HG02981 (cell line): ENCODE measurements around the gene STK39.

ENCODE experiments used
- ATAC-seq: cut with Tn5 transposase; IDR thresholded peaks from one replicate; pipeline ENCODE4 v1.9.1; 2021; ENCODE audit warnings: mild to moderate bottlenecking, moderate library complexity; ENCODE audit not compliant: unreplicated experiment

Gene STK39

DNA sequence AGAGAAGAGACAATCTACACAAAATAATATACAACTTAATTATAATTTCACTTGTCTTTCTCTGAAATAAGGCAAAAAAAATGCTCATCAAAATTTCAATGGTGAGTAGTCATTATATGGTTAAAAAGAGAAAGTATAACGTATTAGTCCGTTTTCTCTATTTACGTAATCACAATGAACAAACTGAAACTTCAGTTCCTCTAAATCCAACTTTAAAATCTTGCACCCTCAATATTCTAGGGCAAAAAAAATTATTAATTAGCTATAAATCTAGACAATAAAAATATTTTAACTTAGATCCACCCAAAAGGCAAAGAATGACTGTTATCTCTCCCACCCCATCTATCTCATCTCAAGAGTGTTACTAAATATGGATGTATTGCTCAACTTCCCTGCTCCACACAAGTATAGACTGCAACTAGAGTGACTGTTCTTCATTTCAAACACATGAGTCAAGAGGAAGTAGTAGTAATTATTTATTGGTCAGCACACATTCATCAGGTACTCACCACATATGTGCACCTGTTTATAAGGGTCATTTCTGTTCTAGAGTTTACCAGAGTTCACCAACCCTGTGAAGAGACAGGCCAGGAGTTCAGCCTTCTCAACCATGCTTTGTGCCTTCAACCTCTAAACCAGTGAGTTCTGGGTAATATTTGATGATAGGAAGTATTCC, 36.4 kb downstream of the STK39 start:
- no peak for ATAC-seq

DNA sequence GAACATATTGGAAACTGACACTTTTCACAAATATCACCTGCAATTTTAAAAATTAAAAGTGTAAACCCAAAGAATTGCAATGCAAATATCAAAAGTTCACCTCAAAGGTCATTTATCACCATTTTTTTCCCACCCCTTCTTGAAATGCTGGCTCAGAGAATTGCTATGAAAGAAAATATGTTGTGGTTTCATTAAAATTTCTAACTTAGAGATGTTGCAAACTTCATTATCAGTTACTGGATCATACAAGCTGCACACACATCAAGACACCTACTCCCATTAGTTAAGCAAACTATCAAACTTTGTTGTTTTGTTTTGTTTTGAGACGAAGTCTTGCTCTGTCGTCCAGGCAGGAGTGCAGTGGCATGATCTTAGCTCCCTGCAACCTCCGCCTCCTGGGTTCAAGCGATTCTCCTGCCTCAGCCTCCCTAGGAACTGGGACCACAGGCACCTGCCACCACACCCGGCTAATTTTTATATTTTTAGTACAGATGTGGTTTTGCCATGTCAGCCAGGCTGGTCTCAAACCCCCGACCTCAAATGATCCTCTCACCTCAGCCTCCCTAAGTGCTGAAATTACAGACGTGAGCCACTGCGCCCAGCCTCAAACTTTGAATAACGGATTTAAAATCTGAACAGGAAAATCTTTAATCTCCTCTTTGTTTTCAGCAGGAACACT, 37.0 kb downstream of the STK39 start:
- no peak for ATAC-seq

DNA sequence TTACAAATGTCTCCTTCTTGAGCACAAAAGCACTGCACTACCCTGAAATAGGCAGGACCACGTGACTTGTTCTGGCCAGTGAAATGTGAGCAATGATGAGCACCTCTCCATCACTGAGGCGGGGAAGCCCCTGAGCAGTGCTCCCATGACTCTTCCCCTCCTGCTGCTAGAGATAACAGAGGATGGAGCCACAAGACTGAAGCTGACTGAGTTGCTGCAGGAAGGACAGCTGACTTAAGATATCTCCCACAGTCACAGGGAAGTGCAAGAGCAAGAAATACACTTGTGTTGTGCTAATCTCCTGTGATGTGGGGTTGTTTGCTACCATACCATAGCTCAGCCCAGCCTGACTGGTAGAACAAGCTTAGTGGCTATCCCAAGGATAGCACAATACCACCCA, 38.7 kb downstream of the STK39 start:
- no peak for ATAC-seq

DNA sequence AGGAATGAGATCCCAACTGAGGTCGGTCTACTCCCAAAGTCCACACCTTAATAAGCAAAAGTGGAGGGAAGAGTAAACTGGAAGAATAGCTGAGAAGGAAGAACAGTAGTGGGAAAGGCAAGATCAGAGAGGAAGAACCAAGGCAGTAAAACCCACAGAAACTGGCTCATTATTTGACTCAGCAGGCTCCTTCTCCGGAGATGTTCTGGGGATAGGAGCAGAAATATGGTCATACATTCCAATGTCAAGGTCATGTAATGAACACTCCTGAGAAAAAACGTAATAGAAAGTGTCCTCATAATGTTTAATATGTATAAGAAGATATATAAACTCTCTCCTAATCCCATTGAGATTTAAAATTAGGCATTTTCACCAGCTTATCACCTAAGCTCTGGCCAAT, 39.5 kb downstream of the STK39 start:
- no peak for ATAC-seq

DNA sequence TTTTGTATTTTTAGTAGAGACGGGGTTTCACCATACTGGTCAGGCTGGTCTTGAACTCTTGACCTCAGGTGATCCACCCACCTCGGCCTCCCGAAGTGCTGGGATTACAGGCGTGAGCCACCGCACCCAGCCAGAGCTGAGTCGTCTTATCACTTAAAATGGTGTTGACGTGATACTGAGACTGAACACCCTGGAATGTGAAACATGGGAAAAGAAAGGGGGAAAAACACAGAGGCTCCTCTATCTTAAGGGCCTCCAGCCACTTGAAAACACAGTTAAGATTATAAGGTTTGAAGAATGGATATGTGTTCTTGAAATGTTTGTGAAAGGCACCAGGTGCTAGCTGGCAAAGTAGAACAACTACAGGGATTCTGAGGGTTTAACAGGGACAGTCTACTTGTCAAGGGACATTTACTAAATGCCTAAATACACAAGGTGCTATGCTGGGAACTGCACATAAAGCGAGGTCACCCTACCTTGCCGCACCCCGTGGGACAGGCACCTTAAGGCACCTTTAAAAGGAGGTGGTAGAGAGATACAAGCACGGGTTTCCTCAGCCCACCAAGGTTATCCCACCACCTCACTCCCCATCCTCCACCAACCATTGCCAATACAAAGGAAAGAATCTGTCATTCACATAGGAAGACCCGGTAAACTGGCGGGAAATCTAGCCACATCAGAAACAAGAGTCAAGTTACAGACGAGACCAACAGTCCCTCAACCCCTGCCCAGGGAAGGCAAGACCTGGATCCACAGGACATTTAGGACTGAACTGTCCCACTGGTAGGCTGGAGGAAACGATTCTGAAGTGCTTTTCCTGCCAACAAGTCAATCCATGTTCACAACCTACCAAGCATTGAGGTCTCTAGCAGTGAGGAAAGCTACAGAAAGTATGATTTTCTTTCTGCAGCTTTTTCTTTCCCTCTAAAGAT, 43.4 kb downstream of the STK39 start:
- no peak for ATAC-seq

DNA sequence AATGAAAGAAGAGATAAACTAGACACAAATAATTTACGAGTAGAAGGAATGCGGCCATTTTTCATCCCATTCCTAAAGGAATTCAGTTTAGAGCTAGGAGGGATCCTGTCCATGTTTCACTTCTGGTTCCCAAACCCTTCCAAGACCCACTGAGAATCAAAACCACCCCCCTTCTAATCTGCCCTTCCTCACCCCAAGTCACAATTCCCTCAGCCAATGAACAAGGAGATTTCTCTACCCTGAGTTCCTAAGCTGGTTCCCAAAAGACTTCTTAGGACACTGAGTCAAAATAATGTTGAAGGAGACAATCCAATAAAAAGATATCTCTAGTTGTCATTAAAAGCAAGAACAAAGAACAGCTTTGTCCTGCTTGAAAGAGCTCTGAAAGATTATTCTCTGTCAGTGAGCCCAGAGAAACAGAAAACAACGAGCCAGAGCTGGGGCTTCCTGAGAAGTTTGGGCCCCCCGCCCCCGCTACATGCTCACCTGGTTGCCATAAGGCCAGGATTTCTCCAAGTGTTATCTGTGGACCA, 45.7 kb downstream of the STK39 start:
- no peak for ATAC-seq

DNA sequence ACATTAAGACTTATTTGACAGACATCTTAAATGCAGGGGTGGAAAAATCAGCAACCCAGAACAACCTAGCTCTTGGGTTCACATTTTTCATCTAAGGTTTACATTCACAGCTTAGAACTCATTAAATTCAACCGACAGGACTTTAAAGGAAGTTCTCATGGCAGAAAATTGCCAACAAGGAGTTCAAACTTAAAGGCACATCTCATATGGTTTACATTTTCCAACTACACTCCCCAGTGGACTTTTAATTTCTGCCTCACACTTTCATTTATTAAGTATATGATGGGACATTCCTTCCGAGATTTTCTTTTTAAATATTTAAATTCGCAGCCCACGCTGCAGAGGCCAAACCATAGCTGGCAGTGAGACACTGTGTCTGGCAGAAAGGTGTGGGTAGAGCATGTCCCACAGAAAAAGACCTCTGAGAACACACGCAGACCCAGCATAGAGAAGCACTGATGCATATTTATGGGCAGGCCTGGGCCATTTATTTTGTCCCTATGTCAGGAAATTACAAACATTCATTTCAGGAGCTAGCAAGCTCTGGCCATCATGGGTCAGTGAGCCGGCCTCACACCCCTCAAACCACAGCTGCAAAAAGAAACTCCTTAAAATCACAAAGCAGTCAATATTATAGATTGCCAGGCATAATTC, 46.3 kb downstream of the STK39 start:
- ATAC-seq, result no peak

DNA sequence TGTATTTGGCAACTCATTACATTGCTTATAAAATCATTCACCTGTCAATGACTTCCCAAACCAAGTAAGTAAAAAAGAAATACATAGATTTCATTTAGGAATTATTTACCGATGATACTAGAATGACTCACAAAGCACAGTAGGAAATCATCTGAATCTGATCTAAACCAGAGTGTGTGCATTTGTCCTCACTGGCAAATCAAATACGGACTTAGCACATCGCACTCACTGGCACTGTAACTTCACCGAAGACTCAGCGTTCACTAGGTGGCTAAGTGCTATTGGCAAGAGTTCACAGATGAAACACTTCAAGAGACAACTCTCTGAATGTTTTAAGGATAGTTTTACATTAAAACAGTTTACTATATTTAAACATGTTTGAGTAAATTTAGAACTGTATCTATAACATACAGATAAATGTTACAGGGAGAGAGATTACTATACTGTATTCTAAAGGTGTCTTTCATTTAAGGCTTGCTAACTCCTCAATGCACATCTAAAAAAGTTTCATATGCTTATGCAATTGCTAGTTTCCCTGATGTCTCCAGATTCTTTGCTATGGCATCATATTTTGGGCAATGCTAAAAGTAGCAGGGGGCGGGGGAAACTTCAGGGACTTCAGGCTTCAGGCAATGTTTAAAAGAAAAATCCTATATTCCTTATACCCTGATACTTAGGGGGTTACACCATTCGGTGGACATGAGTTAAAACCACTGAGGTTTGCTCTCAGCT, 48.8 kb downstream of the STK39 start:
- no peak for ATAC-seq

DNA sequence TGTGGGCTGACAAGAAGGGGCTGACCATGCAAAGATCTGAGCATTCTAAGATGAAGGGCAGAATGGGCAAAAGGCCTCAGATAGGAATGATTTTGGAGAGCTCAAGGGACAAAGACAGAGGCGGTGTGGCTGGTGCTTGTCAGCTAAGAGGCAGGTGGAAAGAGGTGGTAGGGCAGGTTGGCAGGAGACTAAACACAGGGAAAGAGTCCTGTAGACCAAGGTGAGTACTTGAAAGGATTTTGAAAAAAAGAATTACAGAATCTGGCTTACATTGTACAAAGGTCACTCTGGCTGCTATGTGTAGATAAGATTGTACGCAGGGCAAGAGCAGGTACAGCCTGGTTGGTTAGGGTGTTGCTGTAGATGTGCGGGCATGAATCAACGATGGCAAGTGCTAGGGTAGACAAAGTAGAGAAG, 50.6 kb downstream of the STK39 start:
- ATAC-seq, result no peak

DNA sequence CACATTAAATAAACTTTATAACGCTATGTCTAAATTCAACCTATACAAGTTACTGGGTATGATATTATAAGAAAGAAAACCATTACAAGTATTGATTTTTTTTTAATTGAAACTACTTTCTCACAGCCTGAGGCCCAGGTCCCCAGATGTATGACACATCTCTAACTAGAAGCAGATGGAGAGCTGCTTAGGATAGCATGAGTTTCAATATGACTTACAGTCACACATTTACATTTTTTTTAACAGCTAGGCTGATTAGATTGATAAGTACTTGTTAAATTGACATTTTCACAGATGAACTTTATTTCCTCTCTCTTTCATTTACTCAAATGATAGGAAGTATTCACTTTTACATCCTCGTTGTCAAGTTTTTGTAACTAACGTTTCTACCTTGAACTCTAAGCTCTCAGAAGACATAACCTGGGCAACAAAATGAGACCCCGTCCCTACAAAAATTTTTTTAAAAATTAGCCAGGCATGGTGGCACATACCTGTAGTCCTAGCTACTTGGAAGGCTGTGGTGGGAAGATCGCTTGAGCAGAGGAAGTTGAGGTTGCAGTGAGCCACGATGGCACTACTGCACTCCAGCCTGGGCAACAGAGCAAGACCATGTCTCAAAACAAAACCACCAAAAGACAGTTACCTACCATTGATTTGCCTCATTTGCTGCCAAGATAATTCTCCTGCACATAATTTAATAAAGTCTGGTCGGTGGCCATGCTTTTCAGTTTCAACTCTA, 52.4 kb downstream of the STK39 start:
- peak; percentile 93 for ATAC-seq

DNA sequence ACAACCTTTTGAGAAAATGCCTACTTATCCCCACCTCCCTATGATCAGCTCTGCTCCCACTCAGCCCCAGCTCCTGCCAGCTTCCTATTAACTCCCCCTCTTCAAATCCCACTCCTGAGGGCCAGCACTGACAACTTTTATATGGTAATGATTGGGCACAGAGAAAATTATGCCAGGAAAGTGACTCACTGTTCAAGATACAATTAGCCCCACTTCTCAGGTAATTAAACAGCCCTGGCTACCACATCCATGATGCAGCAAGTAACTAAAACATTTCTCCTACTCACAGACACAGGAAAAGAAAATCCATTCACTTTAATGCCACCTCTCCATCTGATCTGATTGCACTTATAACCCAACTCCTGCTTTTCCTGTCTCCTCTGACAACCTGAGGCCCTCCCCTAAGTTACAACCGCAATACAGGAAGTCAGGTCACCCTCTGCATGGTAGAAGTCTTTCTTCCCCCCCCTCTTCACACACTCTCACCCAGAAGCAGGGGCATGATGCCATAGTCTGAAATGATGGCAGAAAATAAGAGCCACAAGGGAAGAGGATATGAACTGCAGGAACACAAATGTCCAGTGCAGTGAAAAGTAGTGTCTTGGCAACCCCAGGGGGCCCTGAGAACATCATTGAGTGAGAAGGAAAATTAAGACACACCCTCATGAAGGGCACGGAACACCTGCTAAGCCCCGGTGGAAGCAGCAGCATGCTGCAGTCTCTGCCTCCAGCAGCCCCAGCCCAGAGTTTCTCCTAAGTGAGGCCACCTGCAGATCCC, 54.4 kb downstream of the STK39 start:
- no peak for ATAC-seq

DNA sequence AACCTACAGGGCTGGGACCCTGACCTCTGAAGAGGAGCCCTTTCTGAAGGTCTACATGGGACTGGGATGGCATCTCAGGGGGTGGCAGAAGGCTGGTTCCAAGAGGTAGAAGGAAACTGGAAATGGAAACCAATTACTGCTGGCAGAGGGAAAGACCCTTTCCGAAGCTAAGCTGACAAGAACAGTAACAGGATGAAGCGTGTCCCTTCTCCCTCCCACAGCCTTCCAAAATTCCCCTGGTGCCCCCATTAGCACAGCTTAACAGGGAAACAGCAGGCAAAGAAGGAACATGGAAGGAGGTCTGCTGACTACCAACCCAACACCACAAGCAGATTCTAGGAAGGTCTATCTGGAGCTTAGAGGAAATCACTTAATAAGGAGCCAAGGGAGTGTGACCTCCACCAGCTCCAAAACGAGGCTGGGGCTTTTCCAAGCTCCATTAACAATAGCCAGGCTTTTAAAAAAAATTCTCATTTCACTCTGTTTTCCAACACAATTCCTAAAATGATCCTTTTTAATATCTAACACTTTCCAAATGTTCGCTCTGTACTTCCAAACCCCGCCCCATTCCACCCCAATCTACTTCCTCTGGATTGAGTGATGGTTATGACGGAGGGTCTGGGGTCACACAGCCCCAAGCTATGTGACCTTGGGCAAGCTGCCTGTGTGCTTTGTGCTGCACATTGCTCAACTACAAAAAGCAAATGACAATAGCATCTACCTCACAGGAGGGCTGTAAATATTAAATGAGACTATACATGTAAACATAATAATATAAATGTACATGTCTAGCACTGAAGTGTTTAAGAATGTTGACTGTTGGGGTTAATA, 55.2 kb downstream of the STK39 start:
- ATAC-seq, result no peak

DNA sequence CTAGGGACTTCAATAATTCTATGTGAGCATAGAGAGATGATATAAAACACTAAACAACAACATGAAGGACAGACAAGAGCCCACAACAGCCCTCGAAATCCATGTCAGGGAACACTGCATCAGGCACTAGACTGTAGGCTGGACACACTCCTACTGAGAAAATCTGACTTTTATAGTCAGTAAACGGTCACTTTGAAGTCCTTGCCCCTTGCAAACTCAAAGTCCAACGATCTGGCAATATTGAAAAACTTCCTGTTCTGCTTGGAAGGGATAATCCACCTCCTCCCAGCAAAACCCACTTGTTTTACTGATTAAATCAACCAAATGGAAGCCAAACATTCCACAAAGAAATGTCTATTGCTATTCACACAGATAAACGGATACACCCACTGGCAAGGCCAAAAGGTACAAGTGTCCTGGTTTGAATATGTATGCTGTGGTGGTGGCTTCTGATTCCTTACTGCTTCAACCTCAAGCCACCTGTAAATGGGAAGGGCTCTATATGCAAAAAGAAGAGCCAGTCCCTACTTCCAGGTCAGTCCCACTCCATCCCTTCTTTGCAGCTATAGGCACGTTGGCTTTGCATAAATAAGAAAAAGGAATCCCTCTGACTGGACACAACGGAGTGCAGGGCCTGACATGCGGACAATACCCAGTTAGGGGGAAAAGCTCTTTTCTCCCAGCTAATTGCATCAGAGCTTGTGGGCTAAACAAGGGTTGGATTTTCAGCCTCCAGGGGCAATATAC, 56.6 kb downstream of the STK39 start:
- no peak for ATAC-seq

DNA sequence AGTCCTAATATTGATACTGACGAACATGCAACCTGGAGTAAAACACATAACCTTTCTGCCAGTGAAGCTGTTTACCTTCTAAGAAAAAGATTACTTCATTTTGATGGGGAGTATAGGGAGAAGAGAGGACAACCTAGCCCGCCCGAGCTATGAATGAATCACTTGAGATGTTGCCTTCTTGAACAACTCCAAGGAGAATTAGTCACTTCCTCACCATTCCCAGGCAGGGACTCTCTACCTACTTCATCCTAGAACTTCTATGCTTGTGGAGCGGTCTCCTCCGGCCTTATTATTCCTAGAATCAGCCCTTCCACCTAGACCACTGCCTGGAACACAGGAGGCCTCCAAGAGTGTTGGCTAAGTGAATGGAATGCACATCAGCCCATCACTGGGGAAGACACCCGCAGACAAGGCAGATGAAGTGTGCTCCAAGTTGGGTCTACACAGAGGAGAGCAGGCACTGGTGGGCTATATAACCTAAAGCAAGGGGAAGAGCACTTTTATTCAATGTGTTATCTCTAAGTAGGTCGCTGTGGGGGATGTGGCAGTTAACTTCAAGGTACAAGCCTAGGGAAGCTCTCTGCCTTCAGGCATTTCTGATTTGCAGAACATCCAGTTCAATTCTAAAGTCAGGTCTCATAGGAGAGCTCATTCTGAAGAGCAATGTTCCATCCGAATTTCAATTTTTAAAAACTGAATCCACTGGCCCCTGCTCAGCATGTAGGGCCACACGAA, 57.4 kb downstream of the STK39 start:
- no peak for ATAC-seq

DNA sequence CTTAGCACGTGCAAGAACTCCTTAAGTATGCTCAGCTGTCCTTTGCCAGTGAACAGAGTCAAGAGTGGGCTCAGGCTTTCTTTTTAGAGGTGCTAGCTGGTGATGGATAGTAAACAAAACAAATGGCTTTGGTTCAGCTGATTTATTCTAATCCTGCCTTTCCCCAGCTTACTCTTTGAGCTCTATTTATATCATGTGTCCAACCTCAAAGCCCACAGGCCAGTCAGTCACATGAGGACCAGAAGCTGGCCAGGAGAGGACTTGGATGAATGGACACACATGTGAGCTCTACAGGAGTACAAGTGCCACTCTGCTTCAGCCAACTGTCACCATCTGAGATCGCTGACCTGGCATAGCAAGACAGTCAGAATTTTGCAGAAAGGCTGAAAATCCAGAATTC, 59.4 kb downstream of the STK39 start:
- ATAC-seq, result no peak

DNA sequence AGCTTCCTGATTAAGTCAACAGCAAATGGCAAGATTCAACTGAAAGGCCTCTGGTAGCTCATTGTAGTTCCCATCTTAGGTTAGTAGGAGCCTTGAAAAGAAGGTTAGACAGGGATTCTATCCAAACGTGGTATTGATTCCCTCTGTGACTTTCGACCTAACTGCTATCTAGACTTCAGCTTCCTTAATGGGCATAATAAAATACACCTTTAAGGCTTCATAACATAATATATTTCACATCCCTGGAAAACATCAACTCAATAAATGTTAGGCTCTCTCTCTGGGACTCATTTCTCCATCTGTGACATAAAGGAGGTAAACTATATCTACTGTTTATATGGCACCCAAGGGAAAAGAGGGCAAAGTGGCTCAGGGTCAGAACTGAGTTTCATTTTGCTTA, 60.9 kb downstream of the STK39 start:
- ATAC-seq, result no peak
